HG02885 (cell line): ENCODE measurements around the gene HILPDA.

Experiments used
- ATAC-seq: cut with Tn5 transposase; IDR thresholded peaks from one replicate; pipeline ENCODE4 v1.9.1; 2021; ENCODE audit warnings: mild to moderate bottlenecking; ENCODE audit not compliant: unreplicated experiment, poor library complexity

The HILPDA gene

GRCh38 chr7:128455543-128456254, at the start of gene HILPDA:
HILPDA (plus strand) TSS chr7:128455878; CDS start chr7:128457269, 1,391 bp downstream.
- peak; percentile 87 for ATAC-seq

GRCh38 chr7:128406314-128407232, 49.1 kb upstream of the HILPDA start:
- no peak for ATAC-seq

- no peak for ATAC-seq
These were observed 48.5 kb upstream of the HILPDA start for GRCh38 chr7:128407233-128407589.

- no peak for ATAC-seq
These were observed 47.6 kb upstream of the HILPDA start for GRCh38 chr7:128407751-128408708.

GRCh38 chr7:128408709-128409595, 46.7 kb upstream of the HILPDA start:
- no peak for ATAC-seq

- ATAC-seq, result peak; percentile 85
These were observed 45.9 kb upstream of the HILPDA start, which contains the start of gene IMPDH1 for GRCh38 chr7:128409596-128410450. IMPDH1 (minus strand) TSS chr7:128409982; CDS start chr7:128409901, 81 bp downstream.

GRCh38 chr7:128410451-128410753, 45.3 kb upstream of the HILPDA start:
- no peak for ATAC-seq

GRCh38 chr7:128415217-128415785, 40.4 kb upstream of the HILPDA start:
- no peak for ATAC-seq

- ATAC-seq, result no peak
These were observed 38.6 kb upstream of the HILPDA start for GRCh38 chr7:128417071-128417470.

GRCh38 chr7:128419257-128419656, 36.4 kb upstream of the HILPDA start:
- ATAC-seq, result no peak

- ATAC-seq, result no peak
These were observed 34.9 kb upstream of the HILPDA start for GRCh38 chr7:128420773-128421172.

GRCh38 chr7:128421384-128421783, 34.3 kb upstream of the HILPDA start:
- ATAC-seq, result no peak

- ATAC-seq, result no peak
These were observed 33.6 kb upstream of the HILPDA start for GRCh38 chr7:128422037-128422436.

GRCh38 chr7:128422842-128423241, 32.8 kb upstream of the HILPDA start:
- ATAC-seq, result no peak

GRCh38 chr7:128424686-128425275, 30.9 kb upstream of the HILPDA start:
- ATAC-seq, result no peak

GRCh38 chr7:128425850-128426249, 29.8 kb upstream of the HILPDA start:
- ATAC-seq, result peak; percentile 50

GRCh38 chr7:128427289-128427891, 28.3 kb upstream of the HILPDA start:
- no peak for ATAC-seq
